ENCODE results near the gene MCF2L2.

Gene MCF2L2

GRCh38 chr3:183449791-183450190 is 21.4 kb upstream of the MCF2L2 start:
- H3K4me3 ChIP-seq (ENCODE audit: low read depth, low read length), result peak overlapping the region; percentile 14
- DNase-seq (ENCODE audit: low read depth), result no peak
- no peak for TF ChIP-seq CTCF (IDR thresholded peaks at IDR 0.05; ENCODE audit: low read depth, low read length)
- no peak for TF ChIP-seq MYC (IDR thresholded peaks at IDR 0.05; ENCODE audit: low read depth, low read length)
- no peak for TF ChIP-seq POLR2A (IDR thresholded peaks at IDR 0.05; ENCODE audit: extremely low read depth, insufficient read length)
- no peak for TF ChIP-seq MAX (IDR thresholded peaks at IDR 0.05; ENCODE audit: low read depth, low read length)

- TF ChIP-seq POLR2A (IDR thresholded peaks at IDR 0.05; ENCODE audit: extremely low read depth, insufficient read length) (no peak), MAX (IDR thresholded peaks at IDR 0.05; ENCODE audit: low read depth, low read length) (no peak), CTCF (IDR thresholded peaks at IDR 0.05; ENCODE audit: low read depth, low read length) (no peak), MYC (IDR thresholded peaks at IDR 0.05; ENCODE audit: low read depth, low read length) (no peak)
- DNase-seq (ENCODE audit: low read depth), result peak; percentile 52
- peak overlapping the region; percentile 14 for H3K4me3 ChIP-seq (ENCODE audit: low read depth, low read length)
Observed at GRCh38 chr3:183449391-183449790, 21.0 kb upstream of the MCF2L2 start.

GRCh38 chr3:183448369-183449128 is 20.1 kb upstream of the MCF2L2 start:
- peak overlapping the region; percentile 93 for H3K4me3 ChIP-seq (ENCODE audit: low read depth, low read length)
- TF ChIP-seq CTCF (IDR thresholded peaks at IDR 0.05; ENCODE audit: low read depth, low read length) (no peak), POLR2A (IDR thresholded peaks at IDR 0.05; ENCODE audit: extremely low read depth, insufficient read length) (no peak), MAX (IDR thresholded peaks at IDR 0.05; ENCODE audit: low read depth, low read length) (no peak), MYC (IDR thresholded peaks at IDR 0.05; ENCODE audit: low read depth, low read length) (no peak)
- DNase-seq (ENCODE audit: low read depth), result no peak

- peak; percentile 80 for TF ChIP-seq POLR2A (IDR thresholded peaks at IDR 0.05; ENCODE audit: extremely low read depth, insufficient read length)
- TF ChIP-seq MAX (IDR thresholded peaks at IDR 0.05; ENCODE audit: low read depth, low read length), result peak; percentile 47
- no peak for TF ChIP-seq CTCF (IDR thresholded peaks at IDR 0.05; ENCODE audit: low read depth, low read length)
- TF ChIP-seq MYC (IDR thresholded peaks at IDR 0.05; ENCODE audit: low read depth, low read length), result peak; percentile 16; the same call in 1 of the 2 replicates
- peak; percentile 96 for DNase-seq (ENCODE audit: low read depth)
- H3K4me3 ChIP-seq (ENCODE audit: low read depth, low read length), result peak overlapping the region; percentile 93
Observed at GRCh38 chr3:183447206-183448001, 19.0 kb upstream of the MCF2L2 start.

- no peak for DNase-seq (ENCODE audit: low read depth)
- peak overlapping the region; percentile 93 for H3K4me3 ChIP-seq (ENCODE audit: low read depth, low read length)
- TF ChIP-seq MYC (IDR thresholded peaks at IDR 0.05; ENCODE audit: low read depth, low read length) (no peak), MAX (IDR thresholded peaks at IDR 0.05; ENCODE audit: low read depth, low read length) (no peak), CTCF (IDR thresholded peaks at IDR 0.05; ENCODE audit: low read depth, low read length) (no peak), POLR2A (IDR thresholded peaks at IDR 0.05; ENCODE audit: extremely low read depth, insufficient read length) (no peak)
Observed at GRCh38 chr3:183446838-183447205, 18.4 kb upstream of the MCF2L2 start.

Measured in NB4 (cell line).